ENCODE measurements around the gene CLEC18C.

GRCh38 chr16:70156207-70156978 lies 17.2 kb upstream of the CLEC18C start:
- TF ChIP-seq CTCF (IDR thresholded peaks at IDR 0.05 in 2 of 3, conservative IDR thresholded peaks at IDR 0.05 in 1 of 3; ENCODE audit: borderline replicate concordance in 1 of 3, insufficient read depth in 1 of 3, low read depth in 2 of 3, low read length in 2 of 3) (no peak), POLR2AphosphoS5 (IDR thresholded peaks at IDR 0.05; ENCODE audit: low read depth, low read length) (no peak), EZH2 (IDR thresholded peaks at IDR 0.05) (no peak), JUND (IDR thresholded peaks at IDR 0.05) (no peak), EGR1 (IDR thresholded peaks at IDR 0.05; ENCODE audit: low read depth) (no peak), ZNF274 (IDR thresholded peaks at IDR 0.05; ENCODE audit: low read depth, low read length) (no peak), MAX (IDR thresholded peaks at IDR 0.05) (no peak), REST (IDR thresholded peaks at IDR 0.05; ENCODE audit: low read depth) (no peak), SP1 (IDR thresholded peaks at IDR 0.05; ENCODE audit: low read depth) (no peak)
